ENCODE data around the gene MYO1G.
A peak's percentile ranks its signal among the peaks of the same experiment; 100 is the strongest.

The MYO1G gene

DNA sequence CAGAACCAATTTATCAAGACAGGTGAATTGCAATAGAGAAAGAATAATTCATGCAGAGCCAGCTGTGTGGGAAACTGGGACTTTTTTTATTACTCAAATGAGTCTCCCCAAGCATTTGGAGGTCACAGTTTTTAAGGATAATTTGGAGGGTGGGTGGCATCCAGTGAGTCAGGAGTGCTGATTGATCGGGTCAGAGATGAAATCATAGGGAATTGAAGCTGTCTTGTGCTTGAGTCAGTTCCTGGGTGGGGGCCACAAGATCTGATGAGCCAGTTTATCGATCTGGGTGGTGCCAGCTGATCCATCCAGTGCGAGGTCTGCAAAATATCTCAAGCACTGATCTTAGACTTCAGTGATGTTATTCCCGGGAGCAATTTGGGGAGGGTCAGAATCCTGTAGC, 9.9 kb upstream of the MYO1G start:
- H3K27me3 ChIP-seq, result no peaks in the 10 kb centered on the region

DNA sequence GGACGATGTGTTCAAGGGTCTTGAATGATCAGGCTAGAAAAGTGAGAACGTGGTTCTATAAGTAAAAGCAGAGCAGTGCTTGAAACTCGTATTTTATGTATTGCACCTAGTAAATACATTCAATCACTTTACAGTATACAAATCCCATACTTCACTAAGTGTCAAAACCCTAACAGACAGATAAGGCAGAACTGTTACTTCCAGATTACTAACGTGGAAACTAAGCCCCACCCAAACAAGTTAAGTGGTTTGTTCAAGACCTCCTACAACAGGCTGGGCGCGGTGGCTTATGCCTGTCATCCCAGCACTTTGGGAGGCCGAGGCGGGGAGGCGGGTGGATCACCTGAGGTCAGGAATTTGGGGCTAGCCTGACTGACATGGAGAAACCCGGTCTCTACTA, 9.2 kb upstream of the MYO1G start:
- Histone ChIP-seq H3K4me1 (ENCODE audit: control insufficient read depth in 1 of 2, insufficient read depth in 1 of 2, low read depth in 1 of 2, low read length in 1 of 2) (peaks cover 19% of the 10 kb centered on the region in 2 experiments), H3K9me3 (no peaks in the 10 kb centered on the region), H3K4me3 (ENCODE audit: low read depth in 1 of 2, low read length in 1 of 2) (no peak overlapping the region), H3K36me3 (no peaks in the 10 kb centered on the region), H3K27me3 (no peaks in the 10 kb centered on the region), H3K27ac (no peak overlapping the region)
- TF ChIP-seq, protein P1, sequence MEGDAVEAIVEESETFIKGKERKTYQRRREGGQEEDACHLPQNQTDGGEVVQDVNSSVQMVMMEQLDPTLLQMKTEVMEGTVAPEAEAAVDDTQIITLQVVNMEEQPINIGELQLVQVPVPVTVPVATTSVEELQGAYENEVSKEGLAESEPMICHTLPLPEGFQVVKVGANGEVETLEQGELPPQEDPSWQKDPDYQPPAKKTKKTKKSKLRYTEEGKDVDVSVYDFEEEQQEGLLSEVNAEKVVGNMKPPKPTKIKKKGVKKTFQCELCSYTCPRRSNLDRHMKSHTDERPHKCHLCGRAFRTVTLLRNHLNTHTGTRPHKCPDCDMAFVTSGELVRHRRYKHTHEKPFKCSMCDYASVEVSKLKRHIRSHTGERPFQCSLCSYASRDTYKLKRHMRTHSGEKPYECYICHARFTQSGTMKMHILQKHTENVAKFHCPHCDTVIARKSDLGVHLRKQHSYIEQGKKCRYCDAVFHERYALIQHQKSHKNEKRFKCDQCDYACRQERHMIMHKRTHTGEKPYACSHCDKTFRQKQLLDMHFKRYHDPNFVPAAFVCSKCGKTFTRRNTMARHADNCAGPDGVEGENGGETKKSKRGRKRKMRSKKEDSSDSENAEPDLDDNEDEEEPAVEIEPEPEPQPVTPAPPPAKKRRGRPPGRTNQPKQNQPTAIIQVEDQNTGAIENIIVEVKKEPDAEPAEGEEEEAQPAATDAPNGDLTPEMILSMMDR (IDR thresholded peaks at IDR 0.05), result no peak

More for the DNA sequence above, 9.9 kb upstream of the MYO1G start:
- Histone ChIP-seq H3K4me1 (ENCODE audit: control insufficient read depth in 1 of 2, insufficient read depth in 1 of 2, low read depth in 1 of 2, low read length in 1 of 2) (peaks cover 19% of the 10 kb centered on the region in 2 experiments), H3K9me3 (no peaks in the 10 kb centered on the region), H3K27ac (no peak overlapping the region), H3K4me3 (ENCODE audit: low read depth in 1 of 2, low read length in 1 of 2) (no peak overlapping the region), H3K36me3 (no peaks in the 10 kb centered on the region)
- TF ChIP-seq, protein P1 (IDR thresholded peaks at IDR 0.05), result no peak

DNA sequence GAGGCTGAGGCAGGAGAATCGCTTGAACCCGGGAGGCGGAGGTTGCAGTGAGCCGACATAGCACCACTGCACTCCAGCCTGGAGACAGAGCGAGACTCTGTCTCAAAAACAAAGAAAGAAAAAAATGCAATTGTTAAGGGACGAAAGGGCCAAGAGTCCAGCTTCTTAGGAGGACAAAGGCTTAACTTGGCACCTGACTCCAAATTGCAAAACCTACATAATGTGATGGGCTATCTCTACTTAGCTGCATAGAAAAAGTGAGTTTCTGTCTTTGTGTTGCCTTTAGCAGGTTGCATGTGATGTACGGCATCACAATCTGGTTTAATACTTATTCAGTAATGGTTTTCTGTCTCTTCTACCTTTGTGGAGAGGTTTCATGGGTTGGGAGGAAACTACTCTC, 8.6 kb upstream of the MYO1G start:
- Histone ChIP-seq H3K27ac (no peak overlapping the region), H3K4me3 (ENCODE audit: low read depth in 1 of 2, low read length in 1 of 2) (no peak overlapping the region), H3K4me1 (ENCODE audit: control insufficient read depth in 1 of 2, insufficient read depth in 1 of 2, low read depth in 1 of 2, low read length in 1 of 2) (peaks cover 19% of the 10 kb centered on the region in 2 experiments), H3K9me3 (no peaks in the 10 kb centered on the region), H3K27me3 (no peaks in the 10 kb centered on the region), H3K36me3 (peaks cover 3% of the 10 kb centered on the region)
- TF ChIP-seq, protein P1 (IDR thresholded peaks at IDR 0.05), result no peak

DNA sequence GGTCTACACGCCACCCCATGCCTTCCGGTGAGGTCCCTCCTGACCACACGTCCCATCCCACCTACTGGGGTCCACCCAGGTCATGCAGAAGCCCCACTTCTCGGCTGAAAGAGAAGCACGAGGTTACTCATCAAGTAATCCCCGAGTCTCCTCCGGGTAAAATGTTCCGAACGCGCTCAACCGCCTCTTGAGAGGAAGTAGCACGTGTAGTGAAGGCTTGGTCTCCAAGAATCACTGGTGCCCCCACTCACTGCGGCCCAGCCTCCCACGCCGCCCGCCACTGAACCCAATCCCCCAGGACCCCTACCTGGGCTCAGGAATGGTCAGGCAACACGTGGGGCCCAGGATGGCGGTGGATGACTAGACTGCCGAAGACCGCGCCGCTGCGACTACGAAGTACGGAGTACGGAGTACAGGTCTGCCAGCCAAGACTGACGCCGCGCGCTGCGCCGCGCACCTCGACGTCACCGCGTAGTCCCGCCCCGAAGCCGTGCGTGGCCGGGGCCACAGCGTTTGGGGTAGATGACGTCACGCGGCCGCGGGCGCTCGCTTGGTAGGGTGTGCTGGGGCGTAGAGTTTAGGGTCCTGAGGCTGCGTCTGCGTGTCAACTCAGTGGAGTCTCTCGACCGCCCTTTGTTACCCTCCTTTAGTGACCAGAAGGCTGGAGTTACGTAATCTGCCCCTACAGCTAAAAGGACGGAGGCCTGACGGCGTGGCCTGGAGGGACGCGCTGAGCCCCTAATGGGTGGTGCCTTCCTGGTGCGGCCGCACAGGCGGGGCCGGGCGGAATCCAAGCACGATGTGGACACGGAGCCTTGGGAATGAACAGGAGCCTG, 7.6 kb upstream of the MYO1G start:
- Histone ChIP-seq H3K27ac (peak overlapping the region; percentile 85), H3K36me3 (peaks cover 4% of the 10 kb centered on the region), H3K27me3 (no peaks in the 10 kb centered on the region), H3K4me1 (ENCODE audit: control insufficient read depth in 1 of 2, insufficient read depth in 1 of 2, low read depth in 1 of 2, low read length in 1 of 2) (peaks cover 19% of the 10 kb centered on the region in 2 experiments), H3K9me3 (no peaks in the 10 kb centered on the region), H3K4me3 (ENCODE audit: low read depth in 1 of 2, low read length in 1 of 2) (peak overlapping the region; percentile 78 to 94)
- TF ChIP-seq, protein P1 (IDR thresholded peaks at IDR 0.05), result peak; percentile 4

DNA sequence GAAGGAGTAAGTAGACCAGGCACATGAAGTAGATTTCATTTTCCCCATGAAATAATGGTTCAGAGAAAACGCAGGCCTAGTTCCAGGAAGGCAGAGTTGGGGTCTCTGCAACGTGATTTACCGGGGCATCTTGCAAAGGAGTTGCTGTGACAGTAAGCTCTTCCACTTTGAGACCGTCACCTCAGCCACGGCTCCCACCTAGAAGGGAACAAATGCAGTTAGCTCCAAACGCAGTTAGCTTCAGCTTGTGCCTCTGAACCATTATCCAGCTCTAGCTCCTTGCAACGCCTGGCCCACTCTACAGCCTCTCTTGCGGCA, 7.0 kb upstream of the MYO1G start:
- Histone ChIP-seq H3K9me3 (no peaks in the 10 kb centered on the region), H3K27ac (peak overlapping the region; percentile 85), H3K4me1 (ENCODE audit: control insufficient read depth in 1 of 2, insufficient read depth in 1 of 2, low read depth in 1 of 2, low read length in 1 of 2) (peaks cover 19 to 20% of the 10 kb centered on the region in 2 experiments), H3K27me3 (no peaks in the 10 kb centered on the region), H3K4me3 (ENCODE audit: low read depth in 1 of 2, low read length in 1 of 2) (peak overlapping the region; percentile 78 to 94), H3K36me3 (peaks cover 4% of the 10 kb centered on the region)
- TF ChIP-seq, protein P1 (IDR thresholded peaks at IDR 0.05), result no peak
